Naive thymus-derived CD8-positive, alpha-beta T cell (primary cell): Measurements from ENCODE around the gene NRXN2. TPM values are rescaled to one million over a fixed set of nuclear protein-coding genes. Genes with fewer than 3 reads are reported as not detected.

Experiments used
- ATAC-seq, 2 donors: fragments of 150-1000 bp; cut with Tn5 transposase in 1 of 2; sonication (Bioruptor Pico), chemical (Tn5 transposase) in 1 of 2; 1 replicate in 1 of 2; 2 replicates in 1 of 2; pipeline ENCODE4 v1.10.0; 2021; ENCODE audit warnings: mild to moderate bottlenecking in 2 of 2, moderate library complexity in 2 of 2
- POLR2A ChIA-PET: fragments of 350-600 bp; sonication (Branson Sonifier 250); formaldehyde crosslinking; loops from one replicate; lab custom pipeline; 2021; ENCODE audit warnings: antibody characterized with exemption; lab: Charles Lee
- DNase-seq, 10 donors: peaks; one replicate each; pipeline versions ENCODE4 v3.0.0 to v3.0.0-alpha.2; 2020 to 2022
- H3K27ac Mint-ChIP-seq, 10 donors: one replicate each; pipeline ENCODE4 v1.8.0; 2020 to 2022; ENCODE audit warnings: mild to moderate bottlenecking in 10 of 10, mixed read lengths in 10 of 10, moderate library complexity in 4 of 10, inconsistent platforms in 1 of 10
- H3K27me3 Mint-ChIP-seq, 5 donors: one replicate each; pipeline ENCODE4 v1.8.0; 2021 to 2022; ENCODE audit warnings: mixed read lengths in 5 of 5
- H3K36me3 Mint-ChIP-seq, 3 donors: one replicate each; pipeline ENCODE4 v1.8.0; 2020 to 2022; ENCODE audit warnings: mixed read lengths in 3 of 3, mild to moderate bottlenecking in 2 of 3, inconsistent platforms in 1 of 3
- H3K4me1 Mint-ChIP-seq, 4 donors: one replicate each; pipeline ENCODE4 v1.8.0; 2021 to 2022; ENCODE audit warnings: mixed read lengths in 4 of 4
- H3K4me3 Mint-ChIP-seq, 10 donors: one replicate each; pipeline ENCODE4 v1.8.0; 2020 to 2022; ENCODE audit warnings: mild to moderate bottlenecking in 10 of 10, mixed read lengths in 10 of 10, moderate library complexity in 6 of 10, inconsistent platforms in 1 of 10
- H3K9me3 Mint-ChIP-seq, 9 donors: one replicate each; pipeline ENCODE4 v1.8.0; 2020 to 2022; ENCODE audit warnings: mixed read lengths in 9 of 9, mild to moderate bottlenecking in 3 of 9, inconsistent platforms in 1 of 9, moderate library complexity in 1 of 9
- polyA plus RNA-seq, 3 donors: library from polyadenylated mRNA; unstranded; fragments of 300-500 nt; fragmentation: Illumina TruSeq; gene quantifications; one replicate each; pipeline ENCODE4 v1.2.3, GENCODE V29; 2021
- total RNA-seq, 8 experiments: library from RNA in 2 of 8; stranded (reverse) in 2 of 8; gene quantifications; one replicate each; pipeline ENCODE4 v1.2.3 and lab custom pipeline; 2021 to 2026

The NRXN2 gene
- total and polyA plus RNA-seq, 5 experiments from 2014 or later, result 0.21 TPM; not detected in 4

DNA sequence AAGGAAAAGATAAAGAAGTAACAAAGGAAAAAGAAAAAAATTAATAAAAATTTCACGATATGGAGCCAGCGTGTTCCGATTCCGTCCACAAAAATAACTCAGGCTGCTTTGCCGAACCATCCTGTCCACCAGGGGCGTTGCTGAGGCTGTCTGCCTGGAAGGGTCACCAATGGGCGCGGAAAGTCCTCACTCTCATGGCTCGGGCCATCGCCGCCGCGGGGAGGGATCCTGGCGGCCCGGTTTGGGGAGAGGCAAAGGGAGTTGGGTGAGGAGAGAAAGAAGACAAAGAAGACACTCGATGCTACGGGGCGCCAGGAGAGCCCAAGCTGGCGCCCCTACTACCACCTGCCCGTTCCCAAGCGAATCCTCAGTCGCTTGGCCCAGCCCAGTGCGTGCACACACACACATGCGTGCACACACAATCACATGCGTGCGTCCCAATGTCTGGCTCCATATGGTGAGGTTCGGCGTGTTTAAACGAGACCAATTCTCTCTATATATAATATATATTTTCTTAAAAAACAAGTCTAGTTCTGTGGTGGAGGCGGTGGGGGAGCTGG lies 42.4 kb upstream of the NRXN2 start:
- Mint-ChIP-seq H3K9me3 (no peaks in the 10 kb centered on the region), H3K4me1 (peaks cover 49 to 98% (median 93%) of the 10 kb centered on the region in 4 donors), H3K36me3 (peaks cover 19 to 74% (median 37%) of the 10 kb centered on the region in 3 donors), H3K4me3 (peak overlapping the region; percentile 68 to 93 (median 84)), H3K27ac (peak overlapping the region; percentile 80 to 99 (median 92)), H3K27me3 (no peaks in the 10 kb centered on the region)
- ATAC-seq (no peak), DNase-seq (peak in 1 of 10 donors; percentile 41)
- POLR2A ChIA-PET, result interaction anchor here (0.6 to 45.2 kb wide), 6 partner anchors 6 to 734 kb away, joined by 3 to 2320 read pairs (median 5); partner anchors contain the start of genes CDC42BPG, MALAT1, PYGM and RASGRP2

- Mint-ChIP-seq H3K4me3 (peak overlapping the region; percentile 68 to 93 (median 84)), H3K27ac (peak overlapping the region; percentile 83 to 99 (median 92)), H3K9me3 (no peaks in the 10 kb centered on the region), H3K27me3 (no peaks in the 10 kb centered on the region), H3K4me1 (peaks cover 52 to 100% (median 95%) of the 10 kb centered on the region in 4 donors), H3K36me3 (peaks cover 19 to 68% (median 34%) of the 10 kb centered on the region in 3 donors)
- DNase-seq (no peak), ATAC-seq (no peak)
- POLR2A ChIA-PET, result interaction anchor here (0.6 to 45.2 kb wide), 12 partner anchors 6 to 734 kb away, joined by 3 to 2320 read pairs (median 6); partner anchors contain the start of genes CDC42BPG, EHD1, MALAT1 and MEN1
These were observed 41.8 kb upstream of the NRXN2 start for GRCh38 chr11:64764753-64765152.

- ATAC-seq (peak; percentile 62 to 76), DNase-seq (peak; percentile 54 to 94 (median 82))
- POLR2A ChIA-PET, result interaction anchor here (0.7 to 45.2 kb wide), 15 partner anchors 7 to 733 kb away, joined by 3 to 2320 read pairs (median 5); partner anchors contain the start of genes CDC42BPG, EHD1, MAP4K2 and MEN1
- Mint-ChIP-seq H3K4me3 (peak overlapping the region; percentile 68 to 93 (median 84)), H3K9me3 (no peaks in the 10 kb centered on the region), H3K36me3 (peaks cover 14 to 62% (median 28%) of the 10 kb centered on the region in 3 donors), H3K27me3 (no peaks in the 10 kb centered on the region), H3K27ac (peak overlapping the region; percentile 83 to 99 (median 92)), H3K4me1 (peaks cover 52 to 100% (median 95%) of the 10 kb centered on the region in 4 donors)
These were observed 41.1 kb upstream of the NRXN2 start for GRCh38 chr11:64764040-64764611.

GRCh38 chr11:64763526-64764039 lies 40.6 kb upstream of the NRXN2 start:
- Mint-ChIP-seq H3K4me3 (peak overlapping the region; percentile 68 to 93 (median 84)), H3K9me3 (no peaks in the 10 kb centered on the region), H3K4me1 (peaks cover 51 to 98% (median 94%) of the 10 kb centered on the region in 4 donors), H3K27me3 (no peaks in the 10 kb centered on the region), H3K36me3 (peaks cover 14 to 56% (median 25%) of the 10 kb centered on the region in 3 donors), H3K27ac (peak overlapping the region; percentile 87 to 99 (median 92))
- peak; percentile 3 for ATAC-seq
- DNase-seq, result peak in 3 of 10 donors; percentile 30 to 46 (median 45)
- POLR2A ChIA-PET, result interaction anchor here (0.7 to 45.2 kb wide), 15 partner anchors 7 to 734 kb away, joined by 3 to 2320 read pairs (median 4); partner anchors contain the start of genes EHD1, MAP4K2, MEN1 and POLA2

GRCh38 chr11:64762674-64763525 lies 39.9 kb upstream of the NRXN2 start:
- DNase-seq, result peak in 5 of 10 donors; percentile 41 to 52 (median 49)
- peaks cover 49 to 98% (median 92%) of the 10 kb centered on the region in 4 donors for H3K4me1 Mint-ChIP-seq
- peak overlapping the region; percentile 68 to 93 (median 82) for H3K4me3 Mint-ChIP-seq
- POLR2A ChIA-PET, result interaction anchor here (0.8 to 45.2 kb wide), 8 partner anchors 8 to 499 kb away, joined by 3 to 2320 read pairs (median 10); partner anchors contain the start of genes MAP4K2, MEN1, POLA2 and PYGM
- H3K9me3 Mint-ChIP-seq, result no peaks in the 10 kb centered on the region
- ATAC-seq, result peak; percentile 5 to 6
- H3K27ac Mint-ChIP-seq, result peak overlapping the region; percentile 87 to 99 (median 92)
- H3K36me3 Mint-ChIP-seq, result peaks cover 14 to 49% (median 20%) of the 10 kb centered on the region in 3 donors
- H3K27me3 Mint-ChIP-seq, result no peaks in the 10 kb centered on the region

- H3K4me1 Mint-ChIP-seq, result peaks cover 47 to 98% (median 89%) of the 10 kb centered on the region in 4 donors
- H3K27me3 Mint-ChIP-seq, result no peaks in the 10 kb centered on the region
- peak overlapping the region; percentile 68 to 93 (median 82) for H3K4me3 Mint-ChIP-seq
- H3K36me3 Mint-ChIP-seq, result peaks cover 9 to 45% (median 15%) of the 10 kb centered on the region in 3 donors
- H3K9me3 Mint-ChIP-seq, result no peaks in the 10 kb centered on the region
- DNase-seq (peak in 1 of 10 donors; percentile 27), ATAC-seq (no peak)
- peak overlapping the region; percentile 87 to 99 (median 92) for H3K27ac Mint-ChIP-seq
- POLR2A ChIA-PET, result interaction anchor here (2.5 to 45.2 kb wide), 3 partner anchors 9 to 48 kb away, joined by 15 to 2320 read pairs (median 2320); partner anchors contain the start of genes MEN1, PYGM, RASGRP2 and SF1
These were observed 39.3 kb upstream of the NRXN2 start for GRCh38 chr11:64762277-64762673.

DNA sequence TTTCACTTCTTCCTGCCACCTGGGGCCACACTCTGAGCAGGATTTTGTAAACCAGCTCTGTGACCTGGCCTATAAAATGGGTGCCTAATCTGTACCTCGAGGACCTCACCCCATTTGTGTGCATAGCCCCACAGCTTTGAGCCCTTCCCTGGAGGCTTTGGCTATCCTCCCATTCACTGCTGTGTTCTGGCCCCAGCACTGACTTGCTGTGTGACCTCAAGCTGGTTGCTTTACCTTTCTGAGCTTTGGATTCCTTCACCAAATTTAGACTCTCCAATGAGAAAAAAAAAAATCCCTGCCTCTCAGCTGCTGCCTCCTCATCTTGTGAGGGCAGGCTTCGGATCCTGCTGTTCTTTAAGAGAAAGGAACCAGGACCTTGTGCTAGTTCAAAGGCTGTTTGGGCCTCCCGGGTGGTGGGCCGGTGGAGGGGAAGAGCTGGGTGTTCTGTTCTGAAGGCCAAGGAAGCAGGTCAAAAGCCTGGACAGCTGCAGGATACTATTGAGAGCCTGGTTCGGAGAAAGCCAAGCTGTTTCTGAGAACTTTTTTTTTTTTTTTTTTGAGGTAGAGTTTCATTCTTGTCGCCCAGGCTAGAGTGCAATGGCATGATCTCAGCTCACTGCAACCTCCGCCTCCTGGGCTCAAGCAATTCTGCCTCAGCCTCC lies 37.9 kb upstream of the NRXN2 start:
- Mint-ChIP-seq H3K27ac (peak overlapping the region; percentile 87 to 99 (median 93)), H3K4me3 (peak overlapping the region; percentile 46 to 93 (median 76)), H3K4me1 (peaks cover 45 to 94% (median 83%) of the 10 kb centered on the region in 4 donors), H3K9me3 (no peaks in the 10 kb centered on the region), H3K36me3 (peaks cover 9 to 33% (median 10%) of the 10 kb centered on the region in 3 donors), H3K27me3 (no peaks in the 10 kb centered on the region)
- ATAC-seq (no peak), DNase-seq (no peak)
- POLR2A ChIA-PET, result interaction anchor here (0.6 to 45.2 kb wide), 7 partner anchors 10 to 355 kb away, joined by 3 to 2320 read pairs (median 5); partner anchors contain the start of genes MAP4K2, PYGM, RASGRP2 and SF1

DNA sequence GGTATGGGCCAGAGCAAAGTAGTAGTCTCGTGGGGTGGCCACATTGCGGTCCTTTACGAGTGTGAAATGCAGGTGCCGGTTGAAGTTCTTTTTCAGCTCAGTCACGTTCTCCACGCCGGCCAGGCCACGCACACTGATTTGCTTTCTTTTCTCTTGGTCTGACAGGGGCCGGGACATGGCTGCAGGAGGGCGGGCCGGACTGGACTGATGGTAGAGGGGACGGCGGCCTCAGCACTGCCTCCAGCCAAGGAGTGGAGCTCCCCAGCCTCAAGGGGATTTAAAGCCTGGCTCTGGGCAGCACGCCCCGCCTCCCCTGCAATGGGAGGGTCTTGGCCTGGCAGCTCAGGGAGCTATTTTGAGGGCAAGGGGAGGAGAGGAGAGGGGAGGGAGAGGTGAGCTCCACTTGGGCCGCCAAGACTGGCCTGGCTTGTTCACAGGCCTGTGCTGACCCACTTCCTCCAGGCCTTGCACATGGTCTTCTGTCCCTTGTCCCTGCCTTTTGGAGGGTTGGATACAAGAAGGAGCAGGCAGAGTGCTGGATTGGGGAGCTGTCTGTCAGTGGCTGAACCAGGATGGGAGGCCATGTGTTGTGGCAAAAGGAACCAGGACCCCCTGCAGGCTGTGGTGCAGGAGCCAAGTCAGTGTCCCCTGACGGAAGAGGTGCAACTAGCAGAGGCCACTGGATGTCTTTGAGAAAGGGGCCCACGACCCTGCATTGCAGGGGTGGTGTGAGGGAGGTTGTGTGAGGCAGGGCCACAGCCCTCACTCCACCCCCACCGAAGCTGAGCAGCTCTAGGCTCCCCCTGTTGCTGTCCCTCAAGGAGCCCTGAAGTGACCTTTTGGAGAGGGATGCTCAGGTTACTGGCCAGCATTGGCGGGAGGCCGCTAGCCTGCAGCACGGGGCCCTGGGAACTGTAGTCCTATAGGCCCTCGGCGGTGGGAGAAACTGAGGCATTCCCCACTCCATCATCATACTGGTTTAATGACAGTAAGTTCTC lies 37.0 kb upstream of the NRXN2 start, which contains the start of gene PYGM:
TSS of gene PYGM (minus strand) at position 253 of the 998 bp plus-strand sequence. CDS start at position 177, 76 bp downstream.
- ATAC-seq (peak in 1 of 2 donors; percentile 4), DNase-seq (no peak)
- Mint-ChIP-seq H3K27ac (peak within 1 kb of the TSS; percentile 87 to 99 (median 93)), H3K27me3 (no peaks in the 10 kb centered on the region), H3K4me3 (peak within 1 kb of the TSS; percentile 46 to 93 (median 76)), H3K9me3 (no peaks in the 10 kb centered on the region), H3K4me1 (peaks cover 39 to 91% (median 78%) of the 10 kb centered on the region in 4 donors), H3K36me3 (peaks cover 6 to 24% (median 7%) of the 10 kb centered on the region in 3 donors)
- POLR2A ChIA-PET, result interaction anchor here (0.6 to 45.2 kb wide), 10 partner anchors 9 to 1349 kb away, joined by 3 to 2320 read pairs (median 3); partner anchors contain the start of genes PYGM, RASGRP2 and SF1

GRCh38 chr11:64759131-64759721 lies 36.2 kb upstream of the NRXN2 start:
- Mint-ChIP-seq H3K4me1 (peaks cover 32 to 89% (median 71%) of the 10 kb centered on the region in 4 donors), H3K27me3 (no peaks in the 10 kb centered on the region), H3K27ac (peak overlapping the region in 9 of 10 donors; percentile 76 to 96 (median 92)), H3K36me3 (peaks cover 0 to 16% (median 0%) of the 10 kb centered on the region in 3 donors), H3K4me3 (peak overlapping the region in 7 of 10 donors; percentile 36 to 85 (median 75)), H3K9me3 (no peaks in the 10 kb centered on the region)
- POLR2A ChIA-PET, result interaction anchor here (0.6 to 45.2 kb wide), 6 partner anchors 8 to 818 kb away, joined by 3 to 2320 read pairs (median 3); partner anchors contain the start of genes PYGM, RASGRP2 and SF1
- ATAC-seq, result peak in 1 of 2 donors; percentile 1
- no peak for DNase-seq
